Stomach smooth muscle (tissue), 2 donors: ENCODE results near the gene FEV.

Experiments used
- H3K27ac ChIP-seq: one replicate; pipeline ENCODE4 v1.7.0; 2013; ENCODE audit warnings: mild to moderate bottlenecking, low read length, inconsistent platforms
- H3K27me3 ChIP-seq, 2 donors: one replicate each; pipeline ENCODE4 v1.7.0; 2013; ENCODE audit warnings: low read length in 2 of 2; ENCODE audit not compliant: insufficient read depth in 2 of 2, control insufficient read depth in 1 of 2
- H3K36me3 ChIP-seq, 2 donors: one replicate each; pipeline ENCODE4 v1.7.0; 2013; ENCODE audit warnings: low read length in 2 of 2; ENCODE audit not compliant: control insufficient read depth in 2 of 2, insufficient read depth in 2 of 2
- H3K4me1 ChIP-seq: one replicate; pipeline ENCODE4 v1.7.0; 2013; ENCODE audit warnings: low read length; ENCODE audit not compliant: control insufficient read depth, insufficient read depth
- H3K4me3 ChIP-seq, 2 donors: one replicate each; pipeline ENCODE4 v1.7.0; 2013; ENCODE audit warnings: low read length in 2 of 2
- H3K9ac ChIP-seq, 2 donors: one replicate each; pipeline ENCODE4 v1.7.0; 2013; ENCODE audit warnings: low read length in 2 of 2, mild to moderate bottlenecking in 1 of 2
- H3K9me3 ChIP-seq, 2 donors: one replicate each; pipeline ENCODE4 v1.7.0; 2013; ENCODE audit warnings: low read length in 2 of 2; ENCODE audit not compliant: control insufficient read depth in 2 of 2
- donor health status: healthy.
- donor health status: Pancreatic carcinoma.

Gene FEV

GRCh38 chr2:218964041-218964771, 20.8 kb downstream of the FEV start:
- Histone ChIP-seq H3K4me3 (no peak overlapping the region), H3K27me3 (peaks cover 46 to 50% of the 10 kb centered on the region in 2 donors), H3K4me1 (peaks cover 11% of the 10 kb centered on the region), H3K27ac (no peak overlapping the region), H3K9ac (no peak overlapping the region), H3K9me3 (no peaks in the 10 kb centered on the region), H3K36me3 (no peaks in the 10 kb centered on the region)

GRCh38 chr2:218963601-218964000, 21.4 kb downstream of the FEV start:
- no peaks in the 10 kb centered on the region for H3K36me3 ChIP-seq
- H3K27ac ChIP-seq: no peak overlapping the region
- H3K4me1 ChIP-seq: peaks cover 14% of the 10 kb centered on the region
- peaks cover 52 to 56% of the 10 kb centered on the region in 2 donors for H3K27me3 ChIP-seq
- H3K9me3 ChIP-seq: no peaks in the 10 kb centered on the region
- H3K4me3 ChIP-seq: no peak overlapping the region
- no peak overlapping the region for H3K9ac ChIP-seq

GRCh38 chr2:218962859-218963492, 22.0 kb downstream of the FEV start:
- Histone ChIP-seq H3K27ac (no peak overlapping the region), H3K36me3 (no peaks in the 10 kb centered on the region), H3K4me1 (peaks cover 14% of the 10 kb centered on the region), H3K9me3 (no peaks in the 10 kb centered on the region), H3K9ac (no peak overlapping the region), H3K4me3 (peak overlapping the region in 1 of 2 donors; percentile 15), H3K27me3 (peaks cover 58 to 62% of the 10 kb centered on the region in 2 donors)

- H3K27ac ChIP-seq: no peak overlapping the region
- peaks cover 14% of the 10 kb centered on the region for H3K4me1 ChIP-seq
- no peak overlapping the region for H3K9ac ChIP-seq
- H3K27me3 ChIP-seq: peaks cover 64 to 68% of the 10 kb centered on the region in 2 donors
- no peak overlapping the region for H3K4me3 ChIP-seq
- H3K36me3 ChIP-seq: no peaks in the 10 kb centered on the region
- H3K9me3 ChIP-seq: no peaks in the 10 kb centered on the region
Observed at GRCh38 chr2:218961651-218962570, 23.1 kb downstream of the FEV start.

GRCh38 chr2:218961229-218961628, 23.8 kb downstream of the FEV start:
- Histone ChIP-seq H3K27me3 (peaks cover 64 to 68% of the 10 kb centered on the region in 2 donors), H3K4me1 (peaks cover 14% of the 10 kb centered on the region), H3K36me3 (no peaks in the 10 kb centered on the region), H3K9ac (no peak overlapping the region), H3K27ac (no peak overlapping the region), H3K4me3 (no peak overlapping the region), H3K9me3 (no peaks in the 10 kb centered on the region)

- H3K27me3 ChIP-seq: peaks cover 64 to 68% of the 10 kb centered on the region in 2 donors
- no peaks in the 10 kb centered on the region for H3K9me3 ChIP-seq
- peaks cover 14% of the 10 kb centered on the region for H3K4me1 ChIP-seq
- no peak overlapping the region for H3K9ac ChIP-seq
- H3K4me3 ChIP-seq: no peak overlapping the region
- no peak overlapping the region for H3K27ac ChIP-seq
- H3K36me3 ChIP-seq: no peaks in the 10 kb centered on the region
Observed at GRCh38 chr2:218960309-218961165, 24.4 kb downstream of the FEV start.

GRCh38 chr2:218959761-218960308, 25.1 kb downstream of the FEV start:
- peak overlapping the region in 1 of 2 donors; percentile 54 for H3K4me3 ChIP-seq
- H3K27ac ChIP-seq: no peak overlapping the region
- H3K36me3 ChIP-seq: no peaks in the 10 kb centered on the region
- peaks cover 64 to 71% of the 10 kb centered on the region in 2 donors for H3K27me3 ChIP-seq
- no peaks in the 10 kb centered on the region for H3K9me3 ChIP-seq
- peaks cover 14% of the 10 kb centered on the region for H3K4me1 ChIP-seq
- H3K9ac ChIP-seq: no peak overlapping the region

GRCh38 chr2:218959141-218959731, 25.7 kb downstream of the FEV start, which contains the start of gene CDK5R2:
Gene CDK5R2 (plus strand): TSS chr2:218959666. CDS start chr2:218959821, 155 bp downstream.
- Histone ChIP-seq H3K36me3 (no peaks in the 10 kb centered on the region), H3K27me3 (peaks cover 62 to 67% of the 10 kb centered on the region in 2 donors), H3K27ac (no peak within 1 kb of the TSS), H3K4me3 (peak within 1 kb of the TSS in 1 of 2 donors; percentile 54), H3K4me1 (peaks cover 14% of the 10 kb centered on the region), H3K9ac (no peak within 1 kb of the TSS), H3K9me3 (no peaks in the 10 kb centered on the region)

- peaks cover 58 to 59% of the 10 kb centered on the region in 2 donors for H3K27me3 ChIP-seq
- no peaks in the 10 kb centered on the region for H3K9me3 ChIP-seq
- no peaks in the 10 kb centered on the region for H3K36me3 ChIP-seq
- no peak overlapping the region for H3K27ac ChIP-seq
- H3K4me1 ChIP-seq: peaks cover 14% of the 10 kb centered on the region
- no peak overlapping the region for H3K9ac ChIP-seq
- H3K4me3 ChIP-seq: no peak overlapping the region
Observed at GRCh38 chr2:218958276-218958675, 26.7 kb downstream of the FEV start.
